ENCODE measurements around the gene NRF1.
"Not testable (repeated sequence)": the region's sequence is repeated elsewhere in the genome, so short reads cannot be mapped to it uniquely, and the experiment has no call there.

NRF1 gene

DNA sequence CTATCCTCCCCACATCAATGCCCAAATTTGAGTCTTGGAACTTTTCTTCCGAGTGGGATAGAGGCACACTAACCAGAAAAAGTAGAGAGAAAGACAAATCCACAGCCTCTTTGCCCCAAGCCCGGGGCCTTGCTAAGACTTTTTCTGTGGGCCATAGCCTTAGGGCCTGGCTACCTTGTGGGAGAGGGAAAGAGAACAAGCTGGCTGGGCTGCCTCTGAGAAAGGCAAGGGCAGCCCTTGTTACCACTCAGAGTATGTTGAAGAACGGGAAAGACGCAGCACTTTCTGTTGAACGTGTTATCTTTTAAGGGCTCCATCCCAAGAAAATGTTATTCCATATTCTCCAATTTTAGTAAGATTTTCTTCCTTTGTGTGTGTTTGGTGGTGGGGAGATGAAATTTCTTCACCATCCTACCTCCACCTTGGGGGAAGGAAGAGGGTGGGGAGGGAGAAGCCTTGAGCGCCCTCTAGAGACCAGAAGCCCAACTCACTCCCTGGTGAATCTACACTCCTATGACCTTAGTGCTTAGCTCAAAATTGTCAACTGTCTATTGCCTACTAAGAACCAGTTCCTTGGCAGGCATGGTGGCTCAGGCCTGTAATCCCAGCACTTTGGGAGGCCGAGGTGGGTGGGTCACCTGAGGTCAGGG lies 3.9 kb upstream of the NRF1 start:
- no peak for DNase-seq

- DNase-seq, result no peak
Measured at GRCh38 chr7:129609666-129610065, 1.9 kb upstream of the NRF1 start.

DNA sequence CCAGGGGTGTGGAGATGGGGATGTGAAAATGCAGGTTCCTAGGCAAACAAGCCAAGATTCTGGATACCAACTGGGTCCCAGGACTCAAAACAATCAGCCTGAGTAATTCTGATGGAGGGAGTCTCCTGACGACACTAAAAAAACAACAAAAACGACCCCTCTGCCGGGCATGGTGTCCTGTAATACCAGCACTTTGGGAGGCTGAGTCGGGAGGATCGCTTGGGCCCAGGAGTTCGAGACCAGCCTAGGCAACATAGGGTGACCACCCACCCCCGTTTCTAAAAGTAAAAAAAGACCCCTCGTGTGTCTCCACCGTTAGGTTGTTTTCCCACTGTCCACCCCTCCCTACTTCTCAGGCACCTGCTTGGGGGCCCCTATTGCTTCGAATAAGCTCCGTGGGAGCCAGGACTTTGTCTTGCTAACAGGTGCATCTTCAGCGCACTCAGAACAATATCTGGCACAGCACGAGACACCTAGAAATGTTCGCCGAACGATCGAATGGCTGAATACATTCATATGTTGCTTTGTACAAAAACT lies 743 bp upstream of the NRF1 start:
- DNase-seq, result peak; percentile 5

DNA sequence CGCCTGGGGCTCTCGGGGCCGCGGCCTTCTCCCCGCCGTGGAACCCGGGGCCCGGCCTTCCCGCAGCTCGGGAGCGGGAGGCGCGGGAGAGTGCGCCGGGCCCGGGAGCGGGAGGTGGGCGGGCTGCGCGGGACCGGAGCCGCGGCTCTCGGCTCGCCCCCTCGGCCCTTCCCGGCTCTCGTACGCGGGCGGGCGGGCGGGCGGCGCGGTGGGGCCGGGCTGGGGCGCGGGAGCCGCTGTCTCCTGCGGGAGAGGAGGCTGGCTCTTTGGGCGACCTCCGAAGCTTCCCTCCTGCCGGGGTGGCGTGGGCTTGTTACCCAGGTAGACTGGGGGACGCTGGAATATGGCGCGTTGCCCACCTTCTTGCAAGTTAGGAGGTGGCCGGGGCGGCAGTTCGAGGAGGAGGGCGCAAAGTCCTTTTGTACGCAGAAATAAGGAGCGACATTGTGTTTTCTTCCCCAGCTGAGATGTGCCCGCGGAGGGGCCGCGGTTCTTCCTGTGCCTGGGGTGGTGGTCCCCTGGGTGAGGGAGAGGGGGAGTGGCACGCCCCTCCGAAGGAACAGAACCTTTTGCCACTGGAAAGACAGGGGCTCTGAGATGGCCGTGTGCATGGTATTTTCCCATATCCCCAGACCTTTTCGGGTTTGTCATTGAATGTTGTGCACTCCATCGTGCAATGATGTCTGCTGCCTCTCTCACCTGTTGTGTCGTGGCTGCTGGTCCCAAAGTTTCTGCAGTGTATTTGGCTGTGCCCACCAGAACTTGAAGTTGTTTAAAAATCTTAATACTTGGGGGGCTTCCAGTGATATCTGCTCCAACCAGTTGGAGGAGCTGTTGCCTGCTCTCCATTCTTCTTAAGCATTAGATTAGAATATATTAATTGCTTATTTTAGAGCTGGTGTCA lies 844 bp downstream of the NRF1 start:
- DNase-seq, result peak; percentile 17

DNA sequence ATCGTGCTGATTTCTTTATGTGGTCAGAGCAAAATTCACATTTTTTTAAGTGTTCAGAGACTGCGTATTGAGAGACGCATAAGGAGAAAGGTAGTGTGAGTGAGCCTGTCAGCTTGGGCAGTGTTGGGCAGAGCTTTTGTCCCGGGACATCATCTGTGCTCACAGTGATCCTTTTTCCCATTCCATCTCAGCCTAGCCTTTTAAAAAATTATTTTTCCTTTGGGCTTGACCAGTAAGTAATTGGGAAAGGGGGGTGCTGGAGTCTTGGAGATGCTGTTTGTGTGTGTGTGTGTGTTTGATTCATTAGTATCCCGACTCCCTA lies 1.5 kb downstream of the NRF1 start:
- DNase-seq, result no peak

GRCh38 chr7:129615018-129615417 lies 3.5 kb downstream of the NRF1 start:
- no peak for DNase-seq

DNA sequence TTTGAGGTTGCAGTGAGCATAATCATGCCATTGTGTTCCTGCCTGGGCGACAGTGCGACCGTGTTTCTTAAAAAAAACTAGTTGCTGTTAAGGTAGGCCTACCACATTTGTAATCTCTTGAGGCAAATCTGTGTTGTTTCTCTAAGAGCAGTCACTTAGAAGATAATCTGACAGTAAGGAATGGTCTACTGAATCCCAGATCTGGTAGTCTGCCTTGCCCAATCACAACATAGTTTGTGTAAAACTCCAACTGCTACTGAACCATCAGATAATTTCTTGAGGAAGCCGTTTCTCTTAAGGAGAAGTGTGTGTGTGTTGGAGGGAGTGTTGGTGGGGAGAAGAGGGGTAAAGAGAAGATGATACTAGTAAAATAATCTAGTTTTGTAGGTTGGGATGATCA lies 5.0 kb downstream of the NRF1 start:
- no peak for DNase-seq

DNA sequence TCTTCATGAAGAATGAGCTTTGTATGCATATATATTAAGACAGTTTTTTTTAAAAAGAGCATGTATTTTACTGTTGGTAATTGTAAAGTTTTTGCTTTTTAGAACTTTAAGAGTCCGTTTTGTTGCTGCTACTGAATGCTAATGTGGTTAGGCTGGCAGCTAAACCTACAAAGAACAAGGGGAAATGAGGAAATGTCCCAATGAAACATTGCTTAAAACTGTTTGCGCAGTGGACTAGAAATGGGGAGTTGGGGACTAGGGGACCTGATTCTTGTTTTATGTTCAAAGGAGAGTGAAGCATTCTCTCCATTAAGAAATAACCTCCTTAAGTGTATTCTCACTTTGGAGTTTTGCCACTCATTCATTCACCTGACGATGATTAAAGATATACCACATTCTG lies 5.7 kb downstream of the NRF1 start:
- no peak for DNase-seq

- no peak for DNase-seq
Measured at GRCh38 chr7:129617652-129618051, 6.1 kb downstream of the NRF1 start.

- no peak for DNase-seq
Measured at GRCh38 chr7:129626896-129627295, 15.4 kb downstream of the NRF1 start.

- no peak for DNase-seq
Measured at GRCh38 chr7:129630341-129630740, 18.8 kb downstream of the NRF1 start.

DNA sequence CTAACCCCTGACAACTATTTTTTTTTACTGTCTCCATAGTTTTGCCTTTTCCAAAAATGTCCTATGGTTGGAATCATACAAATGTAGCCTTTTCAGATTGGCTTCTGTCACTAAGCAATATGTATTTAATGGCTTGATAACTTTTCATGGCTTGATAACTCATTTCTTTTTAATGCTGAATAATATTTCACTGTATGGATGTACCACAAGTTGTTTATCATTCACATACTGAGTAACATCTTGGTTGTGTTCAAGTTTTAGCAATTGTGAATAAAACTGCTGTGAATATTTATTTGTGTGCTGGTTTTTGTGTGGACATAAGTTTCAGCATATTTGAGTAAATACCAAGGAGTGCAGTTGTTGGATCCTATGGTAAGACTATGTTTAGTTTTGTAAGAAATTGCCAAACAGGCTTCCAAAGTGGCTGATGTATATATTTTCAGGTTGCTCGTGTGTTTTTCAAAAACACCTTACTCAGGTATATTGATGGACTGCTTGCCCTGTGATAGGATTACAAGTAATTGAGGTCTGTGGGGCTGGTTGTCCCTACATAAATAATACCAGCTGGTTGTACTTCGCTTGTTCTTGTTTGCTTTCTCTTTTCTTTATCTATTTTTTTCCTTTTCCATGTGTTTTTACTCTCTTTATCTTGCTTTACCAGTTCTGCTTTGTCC lies 23.0 kb downstream of the NRF1 start:
- no peak for DNase-seq

- peak; percentile 15 for DNase-seq
Measured at GRCh38 chr7:129635300-129636029, 23.9 kb downstream of the NRF1 start.

DNA sequence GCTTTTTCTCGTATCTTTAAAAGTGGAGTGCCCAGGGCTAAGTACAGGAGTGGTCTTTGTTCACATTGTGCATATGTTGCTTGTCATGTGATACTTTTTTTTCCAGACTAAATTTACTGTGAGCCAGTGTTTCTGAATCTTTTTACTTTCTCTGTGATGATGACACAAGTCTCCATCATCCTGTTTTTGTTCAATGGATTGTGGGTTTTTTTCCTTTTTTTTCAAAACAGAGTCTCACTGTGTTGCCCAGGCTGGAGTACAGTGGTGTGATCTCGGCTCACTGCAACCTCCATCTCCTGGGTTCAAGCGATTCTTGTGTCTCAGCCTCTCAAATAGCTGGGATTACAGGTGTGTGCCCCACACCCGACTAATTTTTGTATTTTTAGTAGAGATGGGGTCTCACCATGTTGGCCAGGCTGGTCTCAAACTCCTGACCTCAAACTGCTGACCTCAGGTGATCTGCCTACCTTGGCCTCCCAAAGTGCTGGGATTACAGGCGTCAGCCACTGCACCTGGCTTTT lies 24.6 kb downstream of the NRF1 start:
- not testable (repeated sequence) for DNase-seq

- no peak for DNase-seq
Measured at GRCh38 chr7:129636641-129637040, 25.1 kb downstream of the NRF1 start.

DNA sequence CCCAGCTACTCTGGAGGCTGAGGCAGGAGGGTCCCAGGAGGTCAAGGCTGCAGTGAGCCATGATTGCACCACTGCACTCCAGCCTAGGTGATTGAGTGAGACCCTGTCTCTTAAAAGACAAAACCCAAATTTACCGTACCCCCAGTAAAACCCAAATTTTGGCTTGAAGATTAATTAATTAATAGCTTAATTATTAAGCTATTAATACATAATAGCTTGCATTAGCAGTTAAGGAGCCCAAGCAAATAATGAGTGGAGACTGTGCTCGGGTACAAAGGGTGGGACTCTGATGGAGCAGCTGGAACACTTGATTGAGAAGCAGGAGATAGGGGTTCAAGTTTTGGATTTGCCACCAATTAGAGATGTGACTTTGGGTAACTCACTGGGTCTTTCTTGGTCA lies 28.9 kb downstream of the NRF1 start:
- DNase-seq, result no peak

DNA sequence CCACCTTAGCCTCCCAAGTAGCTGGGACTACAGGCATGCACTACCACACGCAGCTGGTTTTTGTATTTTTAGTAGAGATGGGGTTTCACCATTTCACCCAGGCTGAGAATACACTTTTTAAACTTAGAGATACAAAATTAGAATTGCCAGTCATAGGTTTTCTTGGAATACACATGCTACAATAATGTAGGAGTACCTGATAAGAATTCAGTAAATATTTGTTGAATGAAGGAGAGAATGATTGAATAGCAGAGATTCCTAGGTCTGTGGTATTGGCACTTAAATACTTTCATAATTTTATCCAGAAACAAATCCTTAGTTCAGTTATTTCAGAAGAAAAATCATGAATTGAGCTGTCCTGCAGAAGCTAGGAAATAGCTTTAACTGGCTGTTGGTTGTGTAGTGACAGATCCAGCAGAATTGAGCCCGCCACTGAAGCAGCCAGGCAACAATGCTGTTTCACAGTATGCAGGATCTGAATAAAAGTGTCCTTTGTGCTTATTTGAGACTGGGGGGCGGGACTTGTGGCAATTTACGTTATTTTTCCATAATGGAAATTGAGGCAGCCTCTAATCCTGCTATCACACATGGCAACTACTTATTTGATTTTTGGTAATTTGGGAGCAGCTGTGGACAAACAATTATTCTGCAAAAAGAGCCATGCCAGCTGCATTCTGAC lies 31.5 kb downstream of the NRF1 start:
- no peak for DNase-seq

- DNase-seq, result no peak
Measured at GRCh38 chr7:129643550-129644170, 32.1 kb downstream of the NRF1 start.

DNA sequence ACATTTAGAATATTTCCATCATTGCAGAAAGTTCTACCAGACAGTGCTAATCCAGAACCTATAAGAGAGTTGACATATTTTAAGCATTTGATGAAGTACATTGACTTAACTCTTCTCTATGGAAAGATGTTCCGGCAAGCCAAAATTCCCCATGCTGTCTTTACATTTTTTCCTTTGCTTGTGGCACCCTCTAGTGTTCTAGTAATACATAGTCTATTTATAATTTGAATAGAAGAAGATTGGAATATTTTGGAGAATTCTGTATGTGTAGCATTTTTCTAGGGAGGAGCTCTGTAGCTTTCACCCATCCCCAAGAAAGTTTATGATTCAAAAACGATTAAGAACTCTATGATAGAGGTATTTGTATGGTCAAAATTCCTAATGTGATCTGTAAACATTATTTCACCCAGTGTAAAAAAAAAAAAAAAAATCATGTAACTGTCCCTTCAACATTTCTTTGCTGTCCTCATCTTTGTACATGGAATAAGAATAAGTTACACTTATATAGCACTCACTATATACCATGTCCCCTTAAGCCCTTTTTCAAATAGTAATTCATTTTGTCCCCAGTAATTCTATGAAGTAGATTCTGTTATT lies 33.2 kb downstream of the NRF1 start:
- peak; percentile 31 for DNase-seq

DNA sequence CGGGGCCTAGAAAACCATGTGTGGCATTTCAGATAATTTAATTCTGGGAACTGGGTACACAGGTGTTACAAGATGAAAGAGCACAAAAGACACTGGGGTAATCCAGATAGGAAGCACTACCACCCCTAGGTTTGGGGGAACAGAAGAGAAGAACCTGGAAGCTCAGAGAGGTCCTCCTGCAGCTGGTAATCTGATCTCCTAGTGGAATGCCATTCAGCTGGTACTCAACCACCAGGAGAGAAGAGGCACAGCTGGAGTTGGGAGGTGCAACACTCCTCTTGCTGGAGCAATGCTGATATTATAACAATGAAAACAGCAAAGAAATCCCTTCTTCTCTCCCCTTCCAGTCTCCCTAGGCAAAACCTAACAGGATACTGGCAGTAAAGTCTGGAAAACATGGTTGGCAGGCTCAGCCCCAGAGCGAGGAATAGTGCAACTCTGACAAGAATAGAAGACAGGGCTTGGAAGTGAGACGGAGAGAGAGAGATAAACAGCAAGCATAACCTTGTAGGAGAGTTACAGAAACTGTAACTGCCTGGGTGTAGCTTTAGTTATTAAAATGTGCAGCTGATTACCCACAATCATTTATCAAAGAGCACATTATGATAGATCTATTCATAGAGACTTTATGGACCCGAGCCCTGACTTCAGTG lies 35.0 kb downstream of the NRF1 start:
- DNase-seq, result peak; percentile 2
